Subcutaneous adipose tissue (tissue), 4 donors: Measurements from ENCODE around the gene LIG3. TPM values are rescaled to one million over a fixed set of nuclear protein-coding genes. Genes with fewer than 3 reads are reported as not detected.

Experiments
- total RNA-seq, 4 donors: library from RNA; depleted of rRNA; stranded (reverse); fragments of >200 nt; gene quantifications; one replicate each; pipeline ENCODE4 v1.1.0, GENCODE V29; 2016
- TF ChIP-seq, protein P1 (sequence below): fragments of 450-650 bp; IDR thresholded peaks from one replicate; pipeline ENCODE4 v1.5.1; 2016; ENCODE audit warnings: low read depth, mild to moderate bottlenecking, control low read depth, antibody characterized with exemption, moderate library complexity

The LIG3 gene
- total RNA-seq, 4 donors from 2014 or later = 5.3 to 12.6 (median 9.6) TPM

DNA sequence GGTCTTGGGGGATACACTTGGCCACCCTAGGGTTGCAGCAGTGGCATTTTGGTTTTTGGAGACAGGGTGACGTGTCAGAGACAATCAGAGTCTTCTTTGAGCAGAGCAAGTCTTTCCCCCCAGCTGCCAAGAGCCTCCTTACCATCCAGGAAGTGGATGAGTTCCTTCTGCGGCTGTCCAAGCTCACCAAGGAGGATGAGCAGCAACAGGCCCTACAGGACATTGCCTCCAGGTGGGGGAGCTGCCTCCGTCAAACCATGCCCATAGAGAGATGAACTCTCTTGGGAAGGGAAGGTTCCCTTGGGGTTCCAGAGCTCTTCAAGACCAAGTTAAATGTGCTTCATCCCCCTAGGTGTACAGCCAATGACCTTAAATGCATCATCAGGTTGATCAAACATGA lies 11.3 kb downstream of the LIG3 start:
- TF ChIP-seq, protein P1, sequence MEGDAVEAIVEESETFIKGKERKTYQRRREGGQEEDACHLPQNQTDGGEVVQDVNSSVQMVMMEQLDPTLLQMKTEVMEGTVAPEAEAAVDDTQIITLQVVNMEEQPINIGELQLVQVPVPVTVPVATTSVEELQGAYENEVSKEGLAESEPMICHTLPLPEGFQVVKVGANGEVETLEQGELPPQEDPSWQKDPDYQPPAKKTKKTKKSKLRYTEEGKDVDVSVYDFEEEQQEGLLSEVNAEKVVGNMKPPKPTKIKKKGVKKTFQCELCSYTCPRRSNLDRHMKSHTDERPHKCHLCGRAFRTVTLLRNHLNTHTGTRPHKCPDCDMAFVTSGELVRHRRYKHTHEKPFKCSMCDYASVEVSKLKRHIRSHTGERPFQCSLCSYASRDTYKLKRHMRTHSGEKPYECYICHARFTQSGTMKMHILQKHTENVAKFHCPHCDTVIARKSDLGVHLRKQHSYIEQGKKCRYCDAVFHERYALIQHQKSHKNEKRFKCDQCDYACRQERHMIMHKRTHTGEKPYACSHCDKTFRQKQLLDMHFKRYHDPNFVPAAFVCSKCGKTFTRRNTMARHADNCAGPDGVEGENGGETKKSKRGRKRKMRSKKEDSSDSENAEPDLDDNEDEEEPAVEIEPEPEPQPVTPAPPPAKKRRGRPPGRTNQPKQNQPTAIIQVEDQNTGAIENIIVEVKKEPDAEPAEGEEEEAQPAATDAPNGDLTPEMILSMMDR = no peak

GRCh38 chr17:34993031-34993430 lies 12.7 kb downstream of the LIG3 start:
- TF ChIP-seq, protein P1 = no peak

- TF ChIP-seq, protein P1 = no peak
Observed at GRCh38 chr17:34996422-34997285, 16.3 kb downstream of the LIG3 start.

- TF ChIP-seq, protein P1 = no peak
Observed at GRCh38 chr17:34997355-34997862, 17.1 kb downstream of the LIG3 start.

DNA sequence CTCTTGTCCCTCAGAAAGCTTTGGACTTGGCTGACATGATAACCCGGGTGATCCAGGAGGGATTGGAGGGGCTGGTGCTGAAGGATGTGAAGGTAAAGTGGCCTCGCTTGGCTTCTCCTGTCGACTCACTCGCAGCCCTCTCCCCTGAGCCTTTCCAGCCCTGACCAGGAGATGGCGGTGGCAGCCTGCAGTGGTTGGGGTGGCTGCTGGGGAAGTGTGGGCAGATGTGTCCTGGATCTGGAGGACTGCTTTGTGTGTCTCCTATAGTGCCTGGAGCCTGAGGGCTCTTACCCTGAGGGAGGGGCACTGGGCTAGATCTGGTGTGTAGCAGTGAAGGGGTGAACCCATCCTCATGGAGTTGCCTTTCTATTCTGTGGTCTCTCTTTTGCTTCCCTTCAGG lies 17.9 kb downstream of the LIG3 start:
- TF ChIP-seq, protein P1 = no peak

DNA sequence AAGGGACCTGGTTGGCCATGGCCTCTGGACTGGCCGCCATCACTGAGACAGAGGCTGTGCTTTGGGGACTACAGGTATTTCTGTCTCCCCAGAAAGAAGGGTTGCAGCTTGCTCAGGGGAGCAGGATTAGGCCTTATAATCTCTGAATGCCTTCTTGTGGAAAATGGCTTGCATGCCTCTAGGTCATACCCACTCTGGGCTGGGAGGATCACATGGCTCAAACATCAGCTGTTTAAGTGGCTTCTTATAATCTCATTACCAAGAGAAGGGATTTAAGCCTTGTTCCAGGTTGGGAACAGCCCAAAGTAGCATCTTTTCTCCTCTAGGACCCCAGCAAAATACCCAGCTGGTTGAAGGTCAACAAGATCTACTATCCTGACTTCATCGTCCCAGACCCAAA lies 19.1 kb downstream of the LIG3 start:
- TF ChIP-seq, protein P1 = no peak

- TF ChIP-seq, protein P1 = no peak
Observed at GRCh38 chr17:35001549-35001948, 21.2 kb downstream of the LIG3 start.
